Activated CD8-positive, alpha-beta T cell treated with anti-CD3 and anti-CD28 coated beads for 36 hours (primary cell): Measurements from ENCODE around the gene USP49. TPM values are rescaled to one million over a fixed set of nuclear protein-coding genes. Genes with fewer than 3 reads are reported as not detected.

Experiments used
- ATAC-seq: fragments of 200-7000 bp; cut with Tn5 transposase; one replicate; pipeline ENCODE4 v1.10.0; 2021; ENCODE audit warnings: mild to moderate bottlenecking, moderate library complexity
- CTCF ChIA-PET: fragments of 350-600 bp; sonication (Branson Sonifier 250); formaldehyde crosslinking; loops from one replicate; lab custom pipeline; 2021; ENCODE audit warnings: antibody characterized with exemption; lab: Charles Lee
- POLR2A ChIA-PET: fragments of 350-600 bp; sonication (Branson Sonifier 250); formaldehyde crosslinking; loops from one replicate; lab custom pipeline; 2021; ENCODE audit warnings: antibody characterized with exemption; lab: Charles Lee
- DNase-seq: peaks from one replicate; pipeline ENCODE4 v3.0.0-alpha.2; 2020
- H3K27ac Mint-ChIP-seq: one replicate; pipeline ENCODE4 v1.8.0; 2021; ENCODE audit warnings: mild to moderate bottlenecking, mixed read lengths
- H3K27me3 Mint-ChIP-seq: one replicate; pipeline ENCODE4 v1.8.0; 2021; ENCODE audit warnings: mixed read lengths
- H3K36me3 Mint-ChIP-seq: one replicate; pipeline ENCODE4 v1.8.0; 2021; ENCODE audit warnings: low read depth, mixed read lengths
- H3K4me1 Mint-ChIP-seq: one replicate; pipeline ENCODE4 v1.8.0; 2021; ENCODE audit warnings: low read depth, mixed read lengths
- H3K4me3 Mint-ChIP-seq: one replicate; pipeline ENCODE4 v1.8.0; 2021; ENCODE audit warnings: mild to moderate bottlenecking, moderate library complexity, mixed read lengths
- H3K9me3 Mint-ChIP-seq: one replicate; pipeline ENCODE4 v1.8.0; 2021; ENCODE audit warnings: mixed read lengths
- intact Hi-C: fragments of 100-400 bp; cut with micrococcal nuclease; formaldehyde crosslinking; loops from one replicate; pipeline ENCODE4 v1.10.0; 2022
- total RNA-seq, 2 experiments: library from RNA; stranded (reverse); gene quantifications; one replicate each; pipeline ENCODE4 v1.2.3, GENCODE V29; 2021
- TF ChIP-seq, protein P1 (sequence below): fragments of 200-600 bp; IDR thresholded peaks from one replicate; pipeline ENCODE4 v1.8.0; 2022; ENCODE audit warnings: antibody characterized with exemption, mild to moderate bottlenecking

The USP49 gene
- total RNA-seq, 2 experiments from 2014 or later: 5.7 to 5.9 TPM

DNA sequence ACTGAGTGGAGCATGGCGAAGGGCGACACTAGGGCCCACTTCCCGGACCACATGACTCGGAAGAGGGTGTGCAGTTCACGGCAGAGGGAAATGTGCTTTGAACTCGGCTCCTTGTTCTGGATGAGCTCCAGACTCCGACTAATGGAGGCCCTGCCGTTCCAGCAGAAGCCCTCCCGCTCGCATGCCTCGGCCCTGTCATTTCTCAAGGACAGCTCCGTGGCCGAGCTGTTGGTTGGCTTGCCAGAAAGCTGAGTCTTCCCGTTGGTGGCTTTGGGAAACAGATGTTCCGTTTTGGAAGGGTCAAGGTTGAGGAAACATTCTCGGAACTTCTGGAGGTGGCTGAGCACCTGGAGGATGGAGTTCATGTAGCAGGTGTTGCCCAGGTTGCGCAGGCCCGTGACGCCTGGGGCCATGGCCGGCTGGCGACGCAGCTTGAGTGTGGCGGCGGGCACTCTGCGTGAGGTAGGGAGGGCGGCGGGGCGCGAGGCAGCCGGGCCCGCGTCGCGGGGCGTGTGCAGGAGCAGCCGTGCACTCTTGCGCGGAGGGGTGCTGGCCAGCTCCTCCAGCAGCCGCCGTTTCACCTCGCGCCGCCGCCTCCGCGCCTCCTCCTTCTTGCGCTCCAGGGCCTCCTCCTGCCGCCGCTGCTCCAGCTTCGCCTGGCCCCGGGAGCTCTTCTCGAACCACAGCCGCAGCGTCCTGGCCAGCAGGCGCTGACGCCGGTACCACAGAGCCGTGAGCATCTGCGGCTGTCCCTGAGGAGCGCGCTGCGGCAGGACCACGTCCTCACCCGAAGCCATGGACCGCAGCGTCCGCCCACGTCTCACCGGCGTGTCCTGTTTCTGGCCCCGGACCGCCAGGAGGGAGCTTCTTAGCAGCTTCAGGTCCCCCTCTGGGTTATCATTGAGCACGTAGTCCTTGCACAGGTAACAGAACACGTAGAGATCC is 89.1 kb downstream of the USP49 start:
- H3K4me1 Mint-ChIP-seq: no peaks in the 10 kb centered on the region
- ChIA-PET CTCF (interaction anchor here (1.1 kb wide), 1 partner anchor 30 kb away, joined by 5 read pairs; no protein-coding TSS in a partner anchor), POLR2A (interaction anchor here (1.2 to 1.3 kb wide), 2 partner anchors 242 to 244 kb away, joined by 3 read pairs; partner anchors contain the start of gene TAF8)
- ATAC-seq: no peak
- TF ChIP-seq, protein P1, sequence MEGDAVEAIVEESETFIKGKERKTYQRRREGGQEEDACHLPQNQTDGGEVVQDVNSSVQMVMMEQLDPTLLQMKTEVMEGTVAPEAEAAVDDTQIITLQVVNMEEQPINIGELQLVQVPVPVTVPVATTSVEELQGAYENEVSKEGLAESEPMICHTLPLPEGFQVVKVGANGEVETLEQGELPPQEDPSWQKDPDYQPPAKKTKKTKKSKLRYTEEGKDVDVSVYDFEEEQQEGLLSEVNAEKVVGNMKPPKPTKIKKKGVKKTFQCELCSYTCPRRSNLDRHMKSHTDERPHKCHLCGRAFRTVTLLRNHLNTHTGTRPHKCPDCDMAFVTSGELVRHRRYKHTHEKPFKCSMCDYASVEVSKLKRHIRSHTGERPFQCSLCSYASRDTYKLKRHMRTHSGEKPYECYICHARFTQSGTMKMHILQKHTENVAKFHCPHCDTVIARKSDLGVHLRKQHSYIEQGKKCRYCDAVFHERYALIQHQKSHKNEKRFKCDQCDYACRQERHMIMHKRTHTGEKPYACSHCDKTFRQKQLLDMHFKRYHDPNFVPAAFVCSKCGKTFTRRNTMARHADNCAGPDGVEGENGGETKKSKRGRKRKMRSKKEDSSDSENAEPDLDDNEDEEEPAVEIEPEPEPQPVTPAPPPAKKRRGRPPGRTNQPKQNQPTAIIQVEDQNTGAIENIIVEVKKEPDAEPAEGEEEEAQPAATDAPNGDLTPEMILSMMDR: no peak
- DNase-seq: no peak
- H3K9me3 Mint-ChIP-seq: no peaks in the 10 kb centered on the region
- H3K36me3 Mint-ChIP-seq: peaks cover 2% of the 10 kb centered on the region
- H3K27me3 Mint-ChIP-seq: no peaks in the 10 kb centered on the region
- intact Hi-C loops: no loop called here
- no peak overlapping the region for H3K4me3 Mint-ChIP-seq
- no peak overlapping the region for H3K27ac Mint-ChIP-seq

DNA sequence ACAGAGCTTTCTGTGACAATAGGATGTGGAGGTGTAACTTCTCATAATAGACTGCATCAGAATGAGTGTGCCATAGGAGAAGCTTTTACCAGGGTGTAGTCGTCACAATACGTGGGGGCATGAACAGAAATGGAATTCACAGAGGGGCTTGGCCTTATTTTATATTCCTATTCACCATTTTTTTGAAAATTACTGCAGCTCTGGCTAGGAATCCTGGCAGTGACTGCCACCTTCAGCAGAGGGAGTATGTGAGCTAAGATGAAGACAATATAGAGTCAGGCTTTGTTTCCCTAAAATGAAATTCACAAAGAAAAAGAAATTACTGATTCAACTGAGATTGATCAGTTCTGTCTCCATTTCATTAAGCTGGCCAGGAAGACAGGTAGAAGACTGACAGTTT is 93.8 kb downstream of the USP49 start:
- Mint-ChIP-seq H3K27ac (no peak overlapping the region), H3K4me1 (no peaks in the 10 kb centered on the region), H3K36me3 (peaks cover 5% of the 10 kb centered on the region), H3K9me3 (no peaks in the 10 kb centered on the region), H3K27me3 (no peaks in the 10 kb centered on the region), H3K4me3 (no peak overlapping the region)
- TF ChIP-seq, protein P1: no peak
- ChIA-PET CTCF (interaction anchor here (0.6 to 3.5 kb wide), 9 partner anchors 10 to 303 kb away, joined by 3 to 28 read pairs (median 5); partner anchors contain the start of gene TOMM6), POLR2A (interaction anchor here (0.6 to 0.7 kb wide), 3 partner anchors 67 to 260 kb away, joined by 3 to 5 read pairs (median 3); no protein-coding TSS in a partner anchor)
- no peak for DNase-seq
- ATAC-seq: no peak
- intact Hi-C loops: no loop called here

DNA sequence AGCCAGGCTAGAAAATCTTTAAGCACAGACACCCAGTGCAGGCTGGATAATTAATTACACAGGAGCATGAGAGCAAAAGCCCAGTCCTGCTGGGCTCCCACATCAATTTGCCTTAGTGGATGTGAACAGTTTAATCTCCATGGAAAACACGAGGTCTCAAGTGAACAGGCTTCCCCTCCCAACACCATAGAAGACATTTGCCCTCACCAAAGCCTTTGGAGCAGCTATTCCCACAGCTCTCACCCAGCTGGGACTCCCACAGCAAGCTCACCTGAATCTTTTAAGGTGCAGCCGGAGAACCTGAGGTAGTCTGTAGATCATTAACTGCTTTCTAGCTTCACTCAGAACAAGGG is 95.6 kb downstream of the USP49 start:
- ATAC-seq (no peak), DNase-seq (no peak)
- CTCF ChIA-PET: interaction anchor here (3.5 kb wide), 1 partner anchor 245 kb away, joined by 28 read pairs; no protein-coding TSS in a partner anchor
- no peaks in the 10 kb centered on the region for H3K9me3 Mint-ChIP-seq
- intact Hi-C loops: no loop called here
- H3K36me3 Mint-ChIP-seq: peaks cover 4% of the 10 kb centered on the region
- H3K4me1 Mint-ChIP-seq: no peaks in the 10 kb centered on the region
- H3K27me3 Mint-ChIP-seq: no peaks in the 10 kb centered on the region
- POLR2A ChIA-PET: interaction anchor here (1.4 kb wide), 1 partner anchor 74 kb away, joined by 4 read pairs; no protein-coding TSS in a partner anchor
- no peak overlapping the region for H3K27ac Mint-ChIP-seq
- H3K4me3 Mint-ChIP-seq: no peak overlapping the region
- TF ChIP-seq, protein P1: no peak

DNA sequence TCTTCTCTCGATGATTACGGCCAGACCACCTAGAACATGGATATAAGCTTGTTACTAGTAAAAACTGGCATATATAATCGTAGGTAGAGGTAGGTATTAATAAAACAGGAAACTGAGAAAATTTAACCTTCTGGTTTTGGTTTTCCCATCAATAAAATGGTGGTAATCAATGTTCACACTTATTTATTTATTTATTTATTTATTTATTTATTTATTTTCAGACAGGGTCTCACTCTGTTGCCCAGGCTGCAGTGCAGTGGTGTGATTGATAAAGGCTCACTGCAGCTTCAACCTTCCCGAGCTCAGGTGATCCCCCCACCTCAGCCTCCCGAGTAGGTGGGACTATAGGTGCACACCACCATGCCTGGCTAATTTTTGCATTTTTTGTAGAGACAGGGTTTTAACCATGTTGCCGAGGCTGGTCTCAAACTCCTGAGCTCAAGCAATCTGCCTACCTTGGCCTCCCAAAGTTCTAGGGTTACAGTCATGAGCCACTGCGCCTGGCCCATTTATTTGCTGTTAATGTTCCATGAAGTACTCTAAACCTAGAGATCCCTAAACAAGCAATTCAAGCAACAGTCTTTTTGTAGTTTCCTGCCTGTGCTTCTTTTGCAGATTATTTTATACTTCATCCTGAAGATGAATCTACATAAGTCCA is 96.1 kb downstream of the USP49 start:
- no peaks in the 10 kb centered on the region for H3K4me1 Mint-ChIP-seq
- no peaks in the 10 kb centered on the region for H3K9me3 Mint-ChIP-seq
- intact Hi-C loops: no loop called here
- ChIA-PET POLR2A (interaction anchor here (1.4 kb wide), 1 partner anchor 75 kb away, joined by 4 read pairs; no protein-coding TSS in a partner anchor), CTCF (interaction anchor here (3.5 kb wide), 1 partner anchor 246 kb away, joined by 28 read pairs; no protein-coding TSS in a partner anchor)
- no peak for ATAC-seq
- DNase-seq: no peak
- TF ChIP-seq, protein P1: no peak
- peaks cover 4% of the 10 kb centered on the region for H3K36me3 Mint-ChIP-seq
- H3K4me3 Mint-ChIP-seq: no peak overlapping the region
- no peaks in the 10 kb centered on the region for H3K27me3 Mint-ChIP-seq
- no peak overlapping the region for H3K27ac Mint-ChIP-seq
